HG02938 (cell line): ENCODE data around the gene UBQLN4.
A peak's percentile ranks its signal among the peaks of the same experiment; 100 is the strongest.

Experiments
- ATAC-seq: cut with Tn5 transposase; IDR thresholded peaks from one replicate; pipeline ENCODE4 v1.9.1; 2021; ENCODE audit warnings: mild to moderate bottlenecking, moderate library complexity; ENCODE audit not compliant: unreplicated experiment

Gene UBQLN4

GRCh38 chr1:156020293-156021092 lies 33.1 kb downstream of the UBQLN4 start, which contains the start of gene SSR2:
Gene SSR2, minus strand, starts transcription at chr1:156020951. Its CDS starts 784 bp downstream, at chr1:156020167.
- peak; percentile 91 for ATAC-seq

GRCh38 chr1:156019946-156020292 lies 33.7 kb downstream of the UBQLN4 start:
- ATAC-seq = no peak

GRCh38 chr1:156014829-156015228 lies 38.8 kb downstream of the UBQLN4 start:
- ATAC-seq = no peak

DNA sequence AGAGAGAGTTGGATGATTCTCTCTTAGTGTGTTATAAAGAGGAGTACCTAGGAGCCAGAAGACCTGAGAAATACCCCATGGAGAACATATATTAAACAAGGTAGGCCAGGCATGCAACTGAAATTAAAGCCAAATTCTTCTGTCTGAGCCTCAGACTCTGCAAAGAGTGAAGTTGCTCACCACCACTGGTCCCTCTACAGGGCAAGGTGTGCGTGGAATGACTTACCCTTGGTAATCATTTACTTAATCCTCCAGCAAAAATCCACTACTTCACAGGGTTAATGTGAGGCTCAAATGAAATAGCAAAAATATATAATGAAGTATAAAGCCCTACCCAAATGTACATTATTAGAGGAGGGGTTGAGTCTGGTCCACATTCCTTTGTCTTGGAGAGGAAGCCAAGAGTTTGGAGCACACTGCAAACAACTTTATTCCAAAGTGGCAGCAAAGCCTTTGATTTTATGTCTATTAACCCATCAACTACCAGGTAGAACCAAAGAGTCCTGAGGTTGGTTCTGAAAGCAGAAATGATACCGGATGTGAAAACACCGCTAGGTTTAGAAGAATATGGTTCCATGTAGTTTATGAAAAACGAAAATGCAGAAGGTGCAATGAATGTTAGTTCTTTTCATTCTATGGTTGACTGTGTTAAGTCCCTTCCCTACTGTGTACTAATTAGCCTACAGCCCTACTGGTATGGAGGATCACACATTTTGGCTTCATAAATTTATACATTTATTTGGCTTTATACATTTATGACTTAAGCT lies 41.4 kb downstream of the UBQLN4 start:
- ATAC-seq = peak; percentile 75

GRCh38 chr1:156009404-156009803 lies 44.2 kb downstream of the UBQLN4 start:
- no peak for ATAC-seq

- ATAC-seq = no peak
Measured at GRCh38 chr1:156006666-156007376, 46.8 kb downstream of the UBQLN4 start.

- ATAC-seq = no peak
Measured at GRCh38 chr1:156004843-156005584, 48.6 kb downstream of the UBQLN4 start.

DNA sequence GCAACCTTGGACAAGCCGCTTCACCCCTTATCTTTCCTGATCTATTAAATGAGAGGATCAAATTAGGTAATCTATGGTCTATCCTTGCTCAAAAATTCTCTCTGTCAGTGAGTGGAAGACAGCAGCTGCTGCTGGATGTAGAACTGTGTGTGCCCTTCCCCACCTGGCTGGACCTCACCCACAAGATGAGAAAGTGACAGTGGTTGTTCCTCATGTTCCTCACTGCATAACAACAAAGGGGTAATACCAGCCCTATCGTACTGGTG lies 49.7 kb downstream of the UBQLN4 start:
- ATAC-seq = no peak

DNA sequence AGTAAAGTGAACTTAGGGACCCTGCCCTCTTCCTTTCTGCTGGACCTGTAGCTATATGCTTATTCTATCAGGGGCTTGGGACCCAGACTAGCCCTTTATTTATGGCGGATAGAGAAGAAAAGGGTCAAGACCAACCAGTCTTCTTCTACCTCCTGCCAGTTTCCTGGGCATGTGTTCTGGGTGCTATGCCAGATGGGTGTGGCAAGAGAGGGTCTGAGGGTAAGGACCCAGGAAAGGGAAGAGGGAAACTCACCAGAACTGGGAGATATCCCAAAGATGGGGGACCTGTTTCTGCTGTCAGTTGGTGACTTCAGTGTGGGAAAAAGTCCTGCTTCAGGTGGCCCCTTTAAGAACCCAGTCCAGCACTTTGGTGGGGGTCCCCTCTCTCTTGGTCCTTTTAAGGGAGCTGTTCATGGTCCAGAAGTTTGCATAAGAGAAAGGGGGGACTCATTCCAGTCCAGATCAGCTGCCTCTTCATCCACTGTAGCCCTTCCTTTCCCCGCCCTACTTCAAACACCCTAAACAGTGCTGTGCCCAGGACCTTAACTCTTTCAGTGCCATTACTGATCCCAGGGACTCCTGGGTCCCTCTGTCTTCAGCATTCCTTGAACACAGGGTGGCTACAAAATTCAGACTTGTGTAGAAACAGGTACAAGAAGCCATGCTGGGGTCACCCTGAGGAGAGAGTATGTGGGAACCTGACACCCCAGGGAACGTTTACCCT lies 51.2 kb downstream of the UBQLN4 start:
- no peak for ATAC-seq

- no peak for ATAC-seq
Measured at GRCh38 chr1:156001662-156002171, 51.9 kb downstream of the UBQLN4 start.

DNA sequence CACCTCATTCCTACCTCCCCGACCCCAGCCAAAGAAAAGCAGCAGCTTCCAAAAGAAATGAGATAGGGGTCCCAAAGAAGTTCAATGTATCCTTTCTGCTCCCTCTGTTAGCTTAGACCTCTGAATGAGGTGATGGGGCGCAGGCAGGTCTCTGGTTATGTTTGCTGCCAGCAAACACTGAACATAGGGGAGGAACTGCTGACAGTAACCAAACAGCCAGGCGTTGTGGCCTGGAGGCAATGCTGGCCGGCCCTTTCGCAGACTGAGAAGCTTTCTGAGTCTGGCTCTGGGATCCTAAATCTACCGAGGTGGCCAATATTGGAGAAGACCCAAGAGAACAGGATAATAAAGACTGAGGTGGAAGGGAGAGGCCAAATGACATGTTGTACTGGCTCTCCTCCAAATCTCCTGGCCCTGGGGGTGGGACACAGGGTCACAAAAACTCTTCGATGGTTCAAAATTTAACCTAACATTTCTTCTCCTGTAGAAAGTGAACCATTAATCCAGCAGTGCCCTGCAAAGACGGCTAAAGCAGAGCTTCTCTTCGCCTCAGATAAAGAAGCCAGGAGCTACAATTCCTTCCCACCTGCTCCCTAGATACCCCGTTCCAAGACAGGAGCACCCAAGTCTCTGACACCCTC lies 52.5 kb downstream of the UBQLN4 start:
- no peak for ATAC-seq

GRCh38 chr1:155999964-156000363 lies 53.6 kb downstream of the UBQLN4 start:
- no peak for ATAC-seq

DNA sequence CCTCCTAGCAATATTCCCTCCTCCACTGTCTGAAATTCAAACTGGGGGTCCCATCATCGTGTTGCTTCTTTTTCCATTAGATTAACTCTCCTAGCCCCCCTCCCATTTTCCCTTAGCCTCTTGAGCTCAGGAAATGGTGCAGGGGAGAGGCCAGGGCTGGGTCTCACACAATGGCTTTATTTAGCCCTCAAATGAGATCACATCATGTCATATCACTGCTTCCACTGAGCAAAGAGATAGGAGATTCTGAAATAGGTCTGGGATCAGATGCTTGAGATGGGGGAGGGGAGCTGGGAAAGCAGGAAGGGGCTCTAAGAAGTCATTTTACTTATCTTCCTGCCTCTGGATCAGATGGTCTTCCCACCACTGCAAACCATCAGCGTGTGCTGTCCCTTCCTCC lies 57.4 kb downstream of the UBQLN4 start:
- ATAC-seq = no peak

GRCh38 chr1:155993595-155993994 lies 60.0 kb downstream of the UBQLN4 start:
- no peak for ATAC-seq

DNA sequence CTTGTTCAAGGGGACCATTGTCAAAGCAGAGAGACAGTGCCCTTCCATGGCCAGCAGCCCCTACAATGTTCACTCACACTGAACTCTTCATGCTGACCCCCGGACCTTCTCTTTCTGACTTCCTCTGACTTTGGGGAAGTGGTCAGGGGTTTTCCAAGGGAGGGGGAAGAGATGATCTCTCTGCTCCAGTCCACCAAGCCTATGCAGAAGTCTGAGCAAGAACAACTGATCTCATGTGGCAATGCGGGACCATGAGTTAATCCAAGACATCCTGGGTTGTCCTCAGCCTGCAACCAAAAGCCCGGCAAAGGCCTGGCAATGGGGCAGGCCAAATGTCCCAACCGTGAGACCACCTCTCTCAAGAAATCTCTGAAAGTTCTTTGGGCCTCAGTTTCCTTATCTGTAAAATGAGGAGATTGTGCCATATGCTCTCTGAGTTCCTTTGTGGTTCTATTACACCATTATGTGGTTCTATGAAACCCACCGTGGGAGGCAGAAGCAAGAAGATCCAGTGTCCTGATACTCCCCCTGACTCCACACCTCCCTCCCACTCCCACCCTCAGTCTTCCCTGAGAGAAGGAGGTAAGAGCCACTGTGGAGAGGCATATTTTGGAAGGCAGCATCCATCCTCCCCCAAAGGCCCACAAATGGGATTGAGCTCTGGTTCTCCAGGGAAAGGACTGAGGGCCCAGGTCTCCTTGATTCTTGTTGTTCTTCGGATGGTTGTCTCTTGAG lies 63.4 kb downstream of the UBQLN4 start:
- ATAC-seq = no peak

DNA sequence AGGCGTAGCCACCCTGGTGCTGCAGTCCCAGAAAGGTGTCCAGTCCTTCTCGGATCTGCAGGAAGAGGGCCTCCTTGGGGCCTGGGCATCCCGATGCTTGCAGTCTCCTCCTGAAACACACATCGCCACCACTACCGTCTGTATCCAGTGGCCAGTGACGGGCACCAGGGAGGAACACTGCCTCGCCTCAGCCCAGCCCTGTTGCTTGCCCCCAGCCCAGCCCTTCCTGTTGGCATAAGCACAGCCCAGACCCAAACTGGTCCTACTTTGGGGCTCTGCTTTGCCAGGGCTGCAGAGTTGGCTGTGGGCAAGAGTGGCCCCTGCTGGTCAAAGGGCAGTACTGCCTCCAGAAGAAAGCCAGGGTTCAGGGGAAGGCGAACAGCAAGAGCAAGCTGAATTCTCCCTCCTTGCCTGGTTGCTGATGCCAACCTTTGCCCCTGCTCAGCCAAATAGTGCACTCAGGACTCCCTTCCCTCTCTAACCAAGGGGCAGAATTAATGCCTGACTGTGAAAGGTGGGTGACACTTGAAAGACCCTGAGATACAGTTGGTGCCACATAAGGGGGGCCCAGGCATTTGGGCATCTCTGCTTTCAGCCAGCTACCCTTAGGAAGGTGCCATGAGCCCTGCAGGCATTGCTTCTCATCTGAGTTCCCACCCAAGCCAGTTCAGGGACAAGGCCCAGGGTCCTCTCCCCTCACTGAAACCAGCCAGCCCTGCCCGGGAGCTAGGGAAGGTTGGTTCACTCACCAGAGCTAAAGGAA lies 64.2 kb downstream of the UBQLN4 start:
- ATAC-seq = peak; percentile 51
